ENCODE measurements around the gene SFTA2. TPM values are rescaled to one million over a fixed set of nuclear protein-coding genes. Genes with fewer than 3 reads are reported as not detected.

SFTA2 gene
- total and polyA plus RNA-seq, 2 experiments from 2014 or later = not detected

GRCh38 chr6:30922447-30922852 is 9.5 kb downstream of the SFTA2 start:
- H3K4me1 ChIP-seq (ENCODE audit: insufficient read depth) = no peaks in the 10 kb centered on the region
- H3F3A ChIP-seq (ENCODE audit: insufficient read depth) = no peaks in the 10 kb centered on the region
- H3K79me2 ChIP-seq (ENCODE audit: insufficient read depth) = no peaks in the 10 kb centered on the region
- H3K4me2 ChIP-seq (ENCODE audit: unreplicated experiment) = no peak overlapping the region
- 0 out of 2 replicates have a peak, but pooled peaks cover 3% of the 10 kb centered on the region for H3K36me3 ChIP-seq (ENCODE audit: low read depth)
- no peaks in the 10 kb centered on the region for H3K9me2 ChIP-seq (ENCODE audit: insufficient read depth)
- no peaks in the 10 kb centered on the region for H3K27me3 ChIP-seq (replicated peaks; ENCODE audit: insufficient read depth)
- H3K9ac ChIP-seq = no peak overlapping the region
- H3K4me3 ChIP-seq = no peak overlapping the region
- no peaks in the 10 kb centered on the region for H3K9me3 ChIP-seq (ENCODE audit: low read depth)
- no peak overlapping the region for H3K27ac ChIP-seq
- DNase-seq = no peak
- in situ Hi-C loops (cut with MboI) = no loop called here
- 90 to 94% methylated on average over 7 of the region's 7 CpGs for WGBS, 2 experiments (ENCODE audit: low coverage in 1 of 2, low lambda C conversion rate in 2 of 2, missing lambda C conversion rate in 2 of 2)
- TF ChIP-seq EZH2phosphoT487 (IDR thresholded peaks at IDR 0.05; ENCODE audit: insufficient read depth, low read depth) (no peak), EZH2 (IDR thresholded peaks at IDR 0.05; ENCODE audit: insufficient read depth, poor library complexity, severe bottlenecking) (no peak)
- H4K20me1 ChIP-seq (ENCODE audit: insufficient read depth) = no peaks in the 10 kb centered on the region
- no peak overlapping the region for H2AFZ ChIP-seq

- Histone ChIP-seq H3K27ac (no peak overlapping the region), H3K9me3 (ENCODE audit: low read depth) (no peaks in the 10 kb centered on the region), H3K9ac (no peak overlapping the region), H3K9me2 (ENCODE audit: insufficient read depth) (no peaks in the 10 kb centered on the region), H2AFZ (no peak overlapping the region), H3K79me2 (ENCODE audit: insufficient read depth) (no peaks in the 10 kb centered on the region), H4K20me1 (ENCODE audit: insufficient read depth) (no peaks in the 10 kb centered on the region), H3F3A (ENCODE audit: insufficient read depth) (no peaks in the 10 kb centered on the region; the same call in 1 of the 2 replicates), H3K4me1 (ENCODE audit: insufficient read depth) (no peaks in the 10 kb centered on the region), H3K4me2 (ENCODE audit: unreplicated experiment) (no peak overlapping the region), H3K4me3 (no peak overlapping the region), H3K36me3 (ENCODE audit: low read depth) (0 out of 2 replicates have a peak, but pooled peaks cover 3% of the 10 kb centered on the region), H3K27me3 (replicated peaks; ENCODE audit: insufficient read depth) (no peaks in the 10 kb centered on the region)
- in situ Hi-C loops (cut with MboI) = loop anchor here (10.0 kb wide), 1 partner anchor 156 kb away; no protein-coding TSS in a partner anchor
- DNase-seq = no peak
- WGBS, 2 experiments (ENCODE audit: low coverage in 1 of 2, low lambda C conversion rate in 2 of 2, missing lambda C conversion rate in 2 of 2) = 97 to 99% methylated on average over 8 of the region's 8 CpGs
- no peak for TF ChIP-seq EZH2 (IDR thresholded peaks at IDR 0.05; ENCODE audit: insufficient read depth, poor library complexity, severe bottlenecking)
- no peak for TF ChIP-seq EZH2phosphoT487 (IDR thresholded peaks at IDR 0.05; ENCODE audit: insufficient read depth, low read depth)
Measured at GRCh38 chr6:30918670-30919069, 13.3 kb downstream of the SFTA2 start.

- 94 to 97% methylated on average over 8 of the region's 8 CpGs for WGBS, 2 experiments (ENCODE audit: low coverage in 1 of 2, low lambda C conversion rate in 2 of 2, missing lambda C conversion rate in 2 of 2)
- Histone ChIP-seq H3K9me3 (ENCODE audit: low read depth) (no peaks in the 10 kb centered on the region), H3K4me2 (ENCODE audit: unreplicated experiment) (no peak overlapping the region), H3K27ac (no peak overlapping the region), H3K9me2 (ENCODE audit: insufficient read depth) (no peaks in the 10 kb centered on the region), H3K4me3 (no peak overlapping the region), H3K79me2 (ENCODE audit: insufficient read depth) (no peaks in the 10 kb centered on the region), H4K20me1 (ENCODE audit: insufficient read depth) (no peaks in the 10 kb centered on the region), H3K4me1 (ENCODE audit: insufficient read depth) (no peaks in the 10 kb centered on the region), H3K27me3 (replicated peaks; ENCODE audit: insufficient read depth) (no peaks in the 10 kb centered on the region), H2AFZ (no peak overlapping the region), H3K9ac (no peak overlapping the region), H3K36me3 (ENCODE audit: low read depth) (0 out of 2 replicates have a peak, but pooled peaks cover 3% of the 10 kb centered on the region), H3F3A (ENCODE audit: insufficient read depth) (peaks cover 11% of the 10 kb centered on the region)
- in situ Hi-C loops (cut with MboI) = loop anchor here (10.0 kb wide), 1 partner anchor 157 kb away; no protein-coding TSS in a partner anchor
- TF ChIP-seq EZH2phosphoT487 (IDR thresholded peaks at IDR 0.05; ENCODE audit: insufficient read depth, low read depth) (no peak), EZH2 (IDR thresholded peaks at IDR 0.05; ENCODE audit: insufficient read depth, poor library complexity, severe bottlenecking) (no peak)
- DNase-seq = no peak
Measured at GRCh38 chr6:30917487-30917886, 14.5 kb downstream of the SFTA2 start.

GRCh38 chr6:30917041-30917440 is 14.9 kb downstream of the SFTA2 start:
- no peaks in the 10 kb centered on the region for H3K4me1 ChIP-seq (ENCODE audit: insufficient read depth)
- WGBS, 2 experiments (ENCODE audit: low coverage in 1 of 2, low lambda C conversion rate in 2 of 2, missing lambda C conversion rate in 2 of 2) = 91 to 92% methylated on average over 7 of the region's 7 CpGs
- no peak overlapping the region for H3K27ac ChIP-seq
- 0 out of 2 replicates have a peak overlapping the region, but pooled peaks have one; percentile 7 for H3K9ac ChIP-seq
- no peak overlapping the region for H3K4me2 ChIP-seq (ENCODE audit: unreplicated experiment)
- H3K36me3 ChIP-seq (ENCODE audit: low read depth) = 0 out of 2 replicates have a peak, but pooled peaks cover 3% of the 10 kb centered on the region
- in situ Hi-C loops (cut with MboI) = loop anchor here (10.0 kb wide), 1 partner anchor 158 kb away; no protein-coding TSS in a partner anchor
- no peaks in the 10 kb centered on the region for H3K79me2 ChIP-seq (ENCODE audit: insufficient read depth)
- no peaks in the 10 kb centered on the region for H3K27me3 ChIP-seq (replicated peaks; ENCODE audit: insufficient read depth)
- no peak overlapping the region for H2AFZ ChIP-seq
- H3F3A ChIP-seq (ENCODE audit: insufficient read depth) = peaks cover 12% of the 10 kb centered on the region
- H3K4me3 ChIP-seq = no peak overlapping the region
- no peaks in the 10 kb centered on the region for H3K9me2 ChIP-seq (ENCODE audit: insufficient read depth)
- H4K20me1 ChIP-seq (ENCODE audit: insufficient read depth) = no peaks in the 10 kb centered on the region
- TF ChIP-seq EZH2 (IDR thresholded peaks at IDR 0.05; ENCODE audit: insufficient read depth, poor library complexity, severe bottlenecking) (no peak), EZH2phosphoT487 (IDR thresholded peaks at IDR 0.05; ENCODE audit: insufficient read depth, low read depth) (no peak)
- H3K9me3 ChIP-seq (ENCODE audit: low read depth) = no peaks in the 10 kb centered on the region
- no peak for DNase-seq

All from GM23248 (cell line).